Stimulated activated CD8-positive, alpha-beta memory T cell treated with anti-CD3 and anti-CD28 coated beads, Interleukin-12 subunit alpha, Interleukin-12 subunit beta, amount 100 ng/mL, for 24 hours (primary cell): ENCODE results near the gene KIAA0930.

ENCODE experiments used
- DNase-seq: peaks from one replicate; pipeline ENCODE4 v3.0.0-alpha.2; 2020; ENCODE audit errors: extremely low read depth

KIAA0930 gene

DNA sequence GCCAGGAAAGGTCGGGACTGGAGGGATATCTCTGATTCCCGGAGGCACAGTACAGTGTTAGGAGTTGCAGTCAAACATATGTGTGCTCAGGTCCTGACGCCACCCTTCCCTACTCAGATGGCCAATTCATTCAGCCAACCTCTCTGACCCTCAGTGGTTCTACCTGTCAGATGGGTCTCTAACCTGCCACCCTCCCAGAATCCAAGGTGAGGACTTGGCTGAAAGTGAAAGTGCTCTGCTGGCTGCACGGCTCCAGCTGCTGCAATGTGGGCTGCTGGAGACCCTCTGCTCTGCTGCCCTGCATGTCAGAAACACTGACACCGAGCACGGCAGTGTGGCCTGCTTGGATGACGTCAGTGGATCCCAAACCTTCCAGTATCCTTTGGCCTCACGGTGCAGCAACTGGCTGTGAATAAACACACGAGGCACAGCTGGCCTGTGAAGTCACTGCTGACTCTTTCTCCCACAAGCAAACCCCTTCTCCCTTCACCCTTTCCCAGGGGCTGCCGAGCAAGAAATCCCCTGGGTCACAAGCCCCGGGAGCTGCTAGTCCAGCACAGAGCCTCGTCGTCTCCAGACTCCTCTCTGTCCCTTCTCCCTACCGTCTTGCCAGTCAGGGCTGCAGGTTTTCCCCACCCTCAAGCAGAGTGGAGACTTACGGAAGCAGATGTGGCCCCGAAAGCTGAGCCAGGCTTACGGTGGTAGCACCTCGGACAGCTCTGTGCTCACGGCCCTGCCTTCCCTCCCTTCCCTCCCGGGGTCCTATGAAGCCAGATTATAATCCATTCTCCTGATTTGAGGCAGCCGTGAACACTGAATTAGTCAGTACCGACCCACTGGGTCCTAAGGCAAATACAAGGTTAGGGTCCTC, 24.3 kb downstream of the KIAA0930 start:
- DNase-seq = no peak

DNA sequence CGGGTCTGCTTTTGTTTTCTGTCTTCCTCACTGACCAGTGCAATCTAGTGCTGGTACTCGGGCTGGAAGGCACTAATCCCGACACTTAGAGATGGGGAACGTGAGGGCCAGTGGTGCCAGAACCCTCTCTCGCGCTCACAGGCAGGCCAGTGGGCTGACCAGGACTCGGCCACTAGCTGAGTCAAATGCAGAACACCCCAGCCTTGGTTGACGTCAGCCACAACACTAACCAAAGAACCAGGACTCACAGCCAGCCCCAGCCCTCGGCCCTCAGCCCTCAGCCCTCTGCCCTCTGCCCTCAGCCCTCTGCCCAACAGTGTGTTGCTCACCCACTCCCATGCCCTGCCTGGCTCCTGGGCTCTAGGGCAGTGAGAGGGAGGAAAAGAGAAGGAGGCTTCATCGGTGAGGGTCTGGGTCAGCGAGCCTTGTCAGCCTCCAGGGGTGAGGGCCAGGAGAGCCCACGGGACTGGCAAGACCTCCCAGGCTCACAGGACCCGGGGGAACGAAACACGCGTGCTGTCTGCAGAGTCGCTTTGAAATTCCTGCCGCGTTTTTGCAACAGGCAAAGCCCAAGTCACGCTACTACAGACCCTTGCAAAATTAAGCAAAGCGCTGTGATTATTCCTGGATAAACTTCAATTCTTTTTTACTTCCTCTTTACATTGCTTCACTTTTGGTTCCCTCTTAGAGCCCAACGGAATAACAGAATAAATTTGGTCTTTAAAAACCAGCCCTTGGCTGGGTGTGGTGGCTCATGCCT, 27.5 kb downstream of the KIAA0930 start:
- no peak for DNase-seq

DNA sequence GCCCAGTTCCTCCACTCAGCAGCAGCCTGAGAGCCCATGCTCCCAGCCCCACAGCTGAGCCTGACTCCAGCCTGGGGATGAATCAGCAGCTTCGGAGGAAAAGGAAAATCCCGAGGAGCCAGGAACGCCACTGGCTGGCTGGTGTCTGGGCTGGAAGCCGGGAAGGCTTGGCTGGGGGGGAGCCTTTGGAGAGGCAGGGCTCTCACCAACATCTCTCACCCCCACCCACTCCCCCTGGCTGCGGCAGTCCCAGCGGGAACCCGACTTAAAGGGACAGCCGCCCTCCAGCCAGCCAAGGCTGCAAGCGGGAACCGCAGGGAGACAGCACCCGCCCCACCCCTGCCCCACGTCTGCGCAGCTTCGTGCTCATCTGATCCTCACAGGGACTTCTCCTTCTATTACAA, 28.4 kb downstream of the KIAA0930 start:
- no peak for DNase-seq

DNA sequence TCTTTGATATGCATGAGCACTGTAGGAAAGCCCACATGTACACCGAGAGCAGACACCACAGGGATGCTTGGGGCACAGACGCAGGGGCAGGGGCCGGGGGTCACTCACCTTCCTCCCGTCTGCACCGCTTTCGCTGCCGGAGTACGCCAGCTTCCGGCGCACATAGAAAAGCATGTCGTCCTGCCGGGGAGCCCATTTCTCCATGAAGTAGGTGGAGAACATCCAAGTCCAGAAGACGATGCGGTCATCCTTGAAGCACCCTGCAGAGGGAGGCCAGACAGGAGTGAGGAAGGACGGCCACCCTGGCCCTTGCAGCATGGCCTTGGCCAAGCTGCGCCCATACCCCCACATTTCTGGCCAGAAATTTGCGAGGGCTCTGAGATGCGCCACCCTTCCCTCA, 28.8 kb downstream of the KIAA0930 start:
- DNase-seq = no peak

DNA sequence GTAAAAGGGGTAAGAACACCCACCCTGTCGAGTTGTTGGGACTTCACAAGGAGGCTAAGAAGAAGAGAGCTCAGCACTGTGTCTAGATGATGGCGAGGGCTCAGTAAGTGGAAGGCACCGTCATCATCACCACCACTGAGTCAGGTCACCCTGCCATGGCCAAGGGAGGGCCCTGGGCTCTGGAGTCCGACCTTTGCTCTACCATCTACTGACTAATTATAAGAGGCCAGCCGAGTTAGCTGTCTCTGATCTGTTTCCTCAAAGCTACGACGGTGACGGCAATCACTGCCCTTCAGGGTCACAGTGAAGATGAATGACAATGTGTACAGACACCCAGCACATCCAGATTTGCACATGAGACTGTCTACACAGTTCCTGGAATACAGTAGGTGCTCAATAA, 29.3 kb downstream of the KIAA0930 start:
- no peak for DNase-seq

DNA sequence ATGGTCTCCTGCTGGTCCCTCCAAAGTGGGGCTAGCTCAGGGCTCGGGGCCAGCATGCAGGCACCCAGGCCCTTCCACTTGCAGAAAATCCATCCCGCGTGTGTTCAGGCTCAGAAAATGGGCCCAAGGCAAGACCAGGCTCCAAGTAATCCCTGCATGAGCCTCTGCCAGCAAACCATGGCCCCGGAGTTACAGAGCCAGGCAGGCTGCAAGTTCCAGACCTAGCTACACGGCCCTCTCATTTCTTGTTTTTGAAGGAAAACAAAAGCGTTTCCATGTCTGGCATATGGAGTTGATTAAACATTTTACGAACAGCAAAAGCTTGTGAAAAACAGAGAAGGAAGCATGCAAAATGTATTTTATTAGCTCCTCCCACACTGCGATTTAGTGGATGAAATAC, 29.7 kb downstream of the KIAA0930 start:
- no peak for DNase-seq

DNA sequence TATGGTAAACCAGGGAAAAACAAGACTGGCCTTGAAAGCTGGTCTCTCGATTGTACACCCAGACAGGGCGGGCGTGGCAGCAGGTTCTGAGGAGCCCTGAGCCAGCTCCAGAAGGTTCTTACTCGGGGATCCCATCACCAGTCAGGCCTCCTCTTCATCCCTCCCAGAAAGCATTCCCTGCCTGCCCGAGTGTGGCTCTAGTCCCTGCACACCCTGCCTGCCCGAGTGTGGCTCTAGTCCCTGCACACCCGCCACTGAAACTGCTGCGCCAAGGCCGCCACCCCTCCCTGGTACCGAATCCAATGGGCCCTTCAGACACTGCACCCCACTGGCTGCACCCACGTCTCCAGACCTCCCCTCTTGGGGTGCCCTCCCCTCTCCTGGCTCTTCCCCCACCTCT, 30.1 kb downstream of the KIAA0930 start:
- no peak for DNase-seq

DNA sequence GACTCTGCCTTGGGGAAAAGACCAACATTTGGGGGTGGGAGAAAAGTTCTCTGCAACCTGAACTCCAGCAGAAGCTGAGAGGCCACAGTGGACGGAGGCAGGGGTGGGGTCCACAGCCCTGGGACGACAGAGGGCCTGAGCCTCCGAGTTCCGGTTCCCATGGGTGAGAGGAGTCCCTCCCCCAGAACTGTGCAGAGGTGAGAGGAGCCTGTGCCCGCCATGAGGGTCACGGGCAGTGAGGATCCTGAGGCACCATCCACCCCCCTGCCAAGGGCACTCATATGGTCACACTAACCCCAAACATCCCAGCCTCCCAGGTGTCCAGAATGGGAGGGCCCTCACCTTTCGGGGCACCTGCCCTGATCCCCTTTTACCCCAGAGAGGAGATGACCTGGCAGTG, 30.5 kb downstream of the KIAA0930 start:
- DNase-seq = no peak

DNA sequence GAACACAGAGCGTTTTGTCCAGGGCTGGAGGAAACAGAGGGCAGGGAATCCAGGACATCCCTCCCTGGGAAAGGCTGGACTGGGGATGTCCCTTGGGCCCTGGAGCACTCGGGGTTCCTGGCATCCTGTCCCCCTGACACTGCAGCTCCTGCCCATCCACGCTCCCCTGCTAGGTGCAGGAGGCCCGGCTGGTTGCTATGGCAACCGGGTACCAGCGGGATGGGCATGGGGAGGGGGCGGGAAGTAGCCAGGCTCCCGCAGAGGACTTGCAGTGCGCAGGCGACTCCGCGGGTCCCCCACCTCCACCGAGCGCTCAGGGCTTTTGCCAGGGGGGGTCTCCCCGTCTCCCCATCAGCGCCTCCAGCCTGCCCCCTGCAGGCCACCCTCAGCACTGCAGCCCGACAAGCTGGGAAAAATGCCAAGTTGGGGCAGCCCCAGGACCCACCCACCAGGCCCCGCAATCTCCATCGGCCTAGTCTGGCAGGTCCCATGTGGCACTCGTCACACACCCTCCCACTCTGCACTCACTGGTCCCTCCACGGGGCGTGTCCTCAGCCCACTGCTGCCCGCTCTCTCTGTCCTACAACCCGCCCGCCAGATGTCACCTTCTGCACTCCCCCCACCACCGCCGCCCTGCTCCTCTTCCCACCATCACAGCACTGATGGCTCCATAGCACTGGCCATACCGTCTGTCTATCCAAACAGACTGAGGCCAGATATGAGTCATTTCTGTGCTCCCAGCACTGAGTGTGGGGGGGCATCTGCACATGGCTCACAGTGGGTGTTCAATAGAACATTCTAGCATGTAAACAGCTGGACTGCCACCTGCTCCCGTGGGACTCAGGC, 31.5 kb downstream of the KIAA0930 start:
- no peak for DNase-seq

DNA sequence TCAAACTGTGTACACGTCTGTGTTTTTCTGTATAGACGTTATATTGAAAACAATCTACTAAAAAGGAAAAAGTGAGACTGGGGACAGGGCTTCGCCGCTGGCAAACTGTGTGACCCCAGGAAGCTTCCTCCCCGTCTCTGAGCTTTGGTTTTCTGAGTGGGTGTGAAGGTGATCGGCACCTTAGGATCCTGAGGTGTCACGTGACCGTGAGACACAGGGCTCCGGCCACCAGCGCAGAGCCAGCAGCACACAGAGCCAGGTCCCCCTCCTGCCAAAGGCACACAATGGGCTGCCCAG, 32.0 kb downstream of the KIAA0930 start:
- DNase-seq = no peak

DNA sequence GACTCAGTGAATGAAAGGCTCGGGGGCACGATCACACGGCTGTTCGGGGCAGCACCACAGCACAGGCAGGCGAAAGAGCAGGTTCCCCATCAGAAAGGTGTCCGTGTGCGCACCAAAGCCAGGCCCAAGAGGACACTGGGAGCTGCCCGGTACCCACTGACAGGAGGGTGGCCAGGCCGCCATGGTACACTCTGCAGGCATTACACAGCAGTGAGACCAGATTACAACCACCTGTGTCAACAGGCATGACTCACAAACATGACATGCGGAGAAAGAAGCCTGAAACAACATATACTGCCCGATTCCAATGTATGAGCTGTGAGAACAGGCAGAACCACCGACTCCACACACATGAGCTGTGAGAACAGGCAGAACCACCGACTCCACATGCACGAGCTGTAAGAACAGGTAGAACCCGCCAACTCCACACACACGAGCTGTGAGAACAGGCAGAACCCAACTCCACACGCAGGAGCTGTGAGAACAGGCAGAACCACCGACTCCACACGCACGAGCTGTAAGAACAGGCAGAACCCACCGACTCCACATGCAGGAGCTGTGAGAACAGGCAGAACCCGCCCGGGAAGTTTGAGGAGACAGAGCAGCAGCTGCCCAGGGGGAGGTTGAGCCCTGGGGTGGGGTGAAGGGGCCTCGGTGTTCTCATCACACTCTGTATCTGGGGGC, 32.6 kb downstream of the KIAA0930 start:
- DNase-seq = no peak

DNA sequence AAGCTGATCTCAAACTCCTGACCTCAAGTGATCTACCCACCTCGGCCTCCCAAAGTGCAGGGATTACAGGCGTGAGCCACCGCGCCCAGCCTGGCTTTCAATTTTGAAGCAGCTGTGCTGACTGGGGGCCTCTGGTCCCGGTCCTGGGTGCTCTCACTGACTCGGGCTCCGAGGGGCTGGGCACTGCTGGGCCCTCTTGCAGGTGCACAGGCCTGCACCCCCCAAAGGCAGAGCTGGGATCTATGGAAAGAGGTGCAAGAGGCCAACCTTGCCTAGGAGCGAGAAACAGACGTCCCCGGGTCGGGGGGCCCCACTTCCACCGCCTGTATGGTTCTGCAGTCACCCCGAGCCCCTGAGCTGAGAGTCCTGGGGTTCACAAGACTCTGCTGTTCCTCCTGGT, 33.2 kb downstream of the KIAA0930 start:
- no peak for DNase-seq

DNA sequence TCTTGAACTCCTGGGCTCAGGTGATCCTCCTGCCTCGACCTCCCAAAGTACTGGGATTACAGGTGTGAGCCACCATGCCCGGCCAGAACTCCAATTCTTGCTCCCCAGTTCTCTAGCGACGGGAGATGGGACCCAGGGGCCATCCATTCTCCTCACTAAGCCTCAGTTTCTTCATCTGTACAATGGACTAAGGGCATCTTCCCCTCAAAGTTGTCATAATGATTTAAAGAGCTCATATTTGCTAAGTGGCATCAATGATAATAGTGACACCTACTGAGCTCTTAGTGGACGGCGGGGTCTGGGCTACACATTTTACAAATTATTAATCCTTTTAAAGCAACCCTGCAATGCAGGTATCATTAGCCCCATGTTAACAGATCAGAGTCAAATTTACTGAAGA, 34.5 kb downstream of the KIAA0930 start:
- DNase-seq = no peak

DNA sequence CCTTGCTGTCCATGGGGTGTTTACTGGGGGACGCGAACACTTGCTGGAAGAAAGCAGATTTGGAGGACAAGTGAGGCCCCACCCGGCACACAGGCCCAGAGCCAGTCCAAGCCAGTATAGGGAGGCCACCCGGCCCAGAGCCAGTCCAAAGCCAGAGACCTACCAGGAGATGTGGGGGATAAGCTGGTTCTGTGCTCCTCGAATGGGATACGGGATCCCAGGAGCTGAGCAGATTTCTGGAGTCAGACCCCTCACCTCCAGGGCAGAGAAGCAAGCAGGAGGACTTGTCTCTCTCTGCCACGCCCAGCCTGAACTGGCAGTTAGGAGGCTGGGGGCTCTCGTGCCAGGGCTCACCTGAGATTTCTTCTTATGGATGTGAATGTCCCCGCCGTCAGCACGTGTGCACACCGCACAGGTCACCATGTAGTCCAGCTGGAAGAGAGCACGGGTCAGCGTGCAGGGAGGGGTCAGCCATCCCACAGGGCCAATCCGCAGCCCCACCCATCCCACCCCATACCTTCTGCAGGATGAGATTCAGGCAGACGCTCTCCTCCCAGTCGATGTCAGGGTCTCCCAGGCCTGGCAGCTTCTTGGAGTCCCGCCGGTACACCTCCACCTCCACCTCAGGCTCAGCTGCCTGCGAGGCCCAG, 35.3 kb downstream of the KIAA0930 start:
- no peak for DNase-seq

DNA sequence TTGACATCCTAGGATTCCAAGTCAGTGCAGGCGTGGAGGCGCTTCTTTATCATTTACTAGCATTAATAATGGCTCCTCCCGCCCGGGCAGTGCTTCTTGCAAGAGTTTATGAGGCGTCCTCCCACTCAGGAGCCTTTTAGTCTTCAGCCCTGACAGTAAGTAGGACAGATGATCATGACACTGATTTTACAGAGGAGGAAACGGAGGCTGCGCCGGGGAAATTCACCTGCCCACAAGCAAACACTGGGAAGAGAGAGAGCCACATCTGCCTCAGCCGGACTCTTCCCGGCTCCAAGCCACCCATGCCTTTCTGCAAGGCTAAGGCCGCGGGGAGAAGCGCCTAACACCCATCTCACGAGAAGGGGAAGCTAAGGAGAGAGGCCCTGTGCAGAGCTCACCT, 35.9 kb downstream of the KIAA0930 start:
- DNase-seq = no peak

DNA sequence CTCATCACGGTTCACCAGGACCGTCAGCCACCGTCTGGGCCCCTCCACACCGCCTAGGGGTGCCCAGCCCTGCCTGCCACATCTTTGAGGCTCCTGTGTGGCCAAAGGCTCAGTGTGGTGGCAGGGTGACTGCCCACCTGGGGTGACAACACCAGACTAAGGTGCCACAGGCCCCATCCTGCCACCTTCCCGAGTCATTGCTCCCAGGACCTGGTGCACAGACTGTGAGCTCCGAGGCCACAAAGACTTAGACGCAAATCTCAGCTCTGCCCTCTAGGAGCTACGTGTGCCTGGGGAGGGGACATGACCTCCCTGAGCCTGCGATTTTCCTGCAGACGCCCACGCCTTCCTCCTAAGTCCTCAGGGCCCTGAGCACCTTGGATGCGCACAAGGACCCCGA, 36.5 kb downstream of the KIAA0930 start:
- no peak for DNase-seq

DNA sequence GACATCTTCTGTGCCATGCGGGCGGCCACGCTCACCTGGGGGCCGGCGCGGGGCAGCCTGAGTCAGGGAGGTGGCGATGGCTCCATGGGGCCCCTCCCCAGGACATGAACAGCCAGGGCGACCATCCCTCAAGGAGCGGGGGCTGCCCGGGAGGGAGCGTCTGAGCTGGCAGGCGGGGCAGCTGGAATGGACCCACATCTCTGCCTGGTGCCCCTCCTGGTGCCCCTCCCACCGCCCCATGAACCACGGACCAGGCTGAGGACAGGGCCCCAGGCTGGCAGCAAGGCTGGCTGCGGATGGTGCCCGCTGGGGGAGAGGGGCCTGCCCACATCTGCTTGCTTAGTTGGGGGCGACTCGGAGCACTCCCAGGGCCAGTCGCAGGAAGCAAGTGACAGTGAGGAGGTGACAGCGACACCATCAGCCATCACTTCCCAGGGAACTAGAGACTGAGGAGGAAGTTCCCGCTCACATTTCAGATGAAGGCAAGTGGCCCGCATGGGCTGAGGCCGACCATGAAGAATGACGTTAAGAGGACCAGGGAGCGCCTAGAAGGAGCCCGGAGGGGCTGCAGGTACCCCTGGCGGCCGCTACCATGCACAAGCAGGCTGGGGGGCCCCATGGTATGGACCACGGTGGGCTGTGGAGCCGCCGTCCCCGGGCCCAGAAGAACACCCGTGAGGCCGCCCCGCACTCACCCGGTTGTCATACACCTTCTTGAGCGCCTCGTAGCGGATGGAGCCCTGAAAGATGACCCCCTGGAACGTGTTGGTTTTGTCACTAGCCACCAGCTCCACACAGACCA, 37.3 kb downstream of the KIAA0930 start:
- DNase-seq = no peak

DNA sequence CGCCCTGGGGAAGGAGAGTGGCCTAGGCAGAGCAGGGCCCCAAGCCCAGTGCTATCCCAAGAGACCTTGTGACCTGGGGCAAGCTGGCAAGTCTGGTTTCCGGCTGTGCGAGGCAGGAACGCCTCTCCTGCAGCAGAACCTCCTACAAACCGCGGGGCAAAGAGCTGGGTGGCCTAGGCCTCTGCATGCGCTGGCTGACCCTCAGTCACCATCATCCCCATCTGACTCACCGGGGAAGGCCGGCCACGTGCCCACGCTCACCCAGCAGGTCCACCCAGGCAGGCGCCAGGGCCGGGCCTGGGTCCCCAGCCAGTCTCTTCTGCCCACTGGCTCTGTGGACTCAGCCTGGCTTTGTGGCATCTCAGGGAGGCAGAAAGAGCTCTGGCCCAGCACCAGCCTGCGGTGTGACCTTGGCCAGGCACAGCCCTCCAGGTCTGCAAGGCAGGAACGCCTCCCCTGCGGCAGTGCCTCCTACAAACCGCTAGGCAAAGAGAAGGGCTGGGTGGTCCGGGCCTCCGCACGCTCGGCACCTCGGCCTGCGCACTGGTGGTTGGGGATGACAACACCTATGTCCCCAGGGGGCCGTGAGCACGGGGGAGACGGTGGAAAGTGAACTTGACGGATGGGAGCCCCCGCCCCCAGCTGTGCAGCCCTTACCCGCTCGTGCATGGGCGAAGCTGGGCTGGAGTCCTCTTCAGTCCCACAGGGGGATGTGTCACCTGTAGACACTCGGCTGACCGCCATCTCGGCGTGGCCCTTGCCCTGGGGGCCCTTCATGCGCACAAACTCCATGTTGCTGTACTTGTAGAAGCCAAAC, 38.2 kb downstream of the KIAA0930 start:
- DNase-seq = no peak

DNA sequence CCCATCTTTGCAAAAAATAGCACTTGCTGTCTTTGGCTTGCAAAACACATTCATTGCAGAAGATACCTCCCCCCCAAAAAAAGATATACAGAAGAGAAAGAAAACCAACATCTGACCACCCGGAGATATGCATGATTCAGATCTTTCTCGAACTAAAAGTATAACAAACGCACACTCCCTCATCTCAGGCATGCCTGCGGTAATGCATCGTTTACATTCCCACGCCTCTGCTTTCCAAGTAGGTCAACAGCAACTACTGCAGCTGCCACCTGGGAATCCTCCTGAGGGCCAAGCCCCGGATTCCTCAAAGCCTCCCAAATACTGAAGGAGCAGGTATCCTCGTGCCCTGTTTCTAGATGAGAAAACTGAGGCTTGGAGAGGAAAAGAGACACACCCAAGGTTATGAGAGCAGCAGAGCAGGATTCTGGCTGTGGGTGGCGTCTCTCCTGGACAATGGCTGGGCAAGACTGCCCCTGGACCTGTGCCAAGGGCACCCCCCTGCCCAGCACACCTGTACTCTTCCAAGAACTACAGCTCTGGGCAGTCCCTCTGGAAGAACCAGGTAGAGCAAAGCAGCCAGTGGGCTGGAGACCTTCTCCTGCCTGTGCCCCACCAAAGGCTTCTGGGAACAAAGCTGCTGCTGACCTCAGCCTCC, 38.9 kb downstream of the KIAA0930 start:
- no peak for DNase-seq
